Measurements from ENCODE around the gene ATP8A2.

ATP8A2 gene

DNA sequence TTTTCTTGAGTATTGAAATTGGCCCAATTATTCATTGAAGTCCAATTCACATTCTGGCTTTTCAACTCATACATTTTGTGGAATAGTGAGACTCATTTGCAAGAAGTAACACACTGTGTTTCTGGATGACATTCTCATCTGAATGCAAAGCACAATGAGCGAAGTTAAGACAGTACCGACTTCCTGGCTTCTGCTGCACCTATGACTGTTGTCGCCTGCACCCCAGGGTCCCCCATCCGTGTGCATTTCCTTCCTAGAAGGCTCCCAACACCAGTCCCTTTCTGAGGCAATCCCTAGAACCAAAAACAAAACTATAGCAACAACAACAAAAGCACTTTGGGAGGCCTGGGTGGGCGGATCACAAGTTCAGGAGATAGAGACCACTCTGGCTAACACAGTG, 496.7 kb downstream of the ATP8A2 start:
- DNase-seq: no peak

DNA sequence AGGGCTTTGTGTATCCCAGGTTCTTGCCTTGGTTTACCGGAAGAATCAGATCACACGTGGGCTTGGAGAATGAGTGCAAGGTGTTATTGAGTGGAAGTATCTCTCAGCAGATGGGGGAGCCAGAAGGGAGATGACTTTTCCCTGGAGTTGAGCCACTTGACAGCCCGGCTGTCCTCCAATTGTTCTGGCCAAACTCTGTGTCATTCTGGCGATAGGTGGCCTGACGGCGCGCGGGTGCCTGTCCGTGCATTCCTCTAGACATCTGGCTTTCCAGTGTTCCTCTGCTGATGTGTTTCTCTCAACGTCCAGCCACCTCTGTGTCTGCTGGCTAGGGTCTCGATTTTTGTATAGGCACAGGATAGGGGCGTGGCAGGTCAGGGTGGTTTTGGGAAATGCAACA, 498.2 kb downstream of the ATP8A2 start:
- DNase-seq: no peak

DNA sequence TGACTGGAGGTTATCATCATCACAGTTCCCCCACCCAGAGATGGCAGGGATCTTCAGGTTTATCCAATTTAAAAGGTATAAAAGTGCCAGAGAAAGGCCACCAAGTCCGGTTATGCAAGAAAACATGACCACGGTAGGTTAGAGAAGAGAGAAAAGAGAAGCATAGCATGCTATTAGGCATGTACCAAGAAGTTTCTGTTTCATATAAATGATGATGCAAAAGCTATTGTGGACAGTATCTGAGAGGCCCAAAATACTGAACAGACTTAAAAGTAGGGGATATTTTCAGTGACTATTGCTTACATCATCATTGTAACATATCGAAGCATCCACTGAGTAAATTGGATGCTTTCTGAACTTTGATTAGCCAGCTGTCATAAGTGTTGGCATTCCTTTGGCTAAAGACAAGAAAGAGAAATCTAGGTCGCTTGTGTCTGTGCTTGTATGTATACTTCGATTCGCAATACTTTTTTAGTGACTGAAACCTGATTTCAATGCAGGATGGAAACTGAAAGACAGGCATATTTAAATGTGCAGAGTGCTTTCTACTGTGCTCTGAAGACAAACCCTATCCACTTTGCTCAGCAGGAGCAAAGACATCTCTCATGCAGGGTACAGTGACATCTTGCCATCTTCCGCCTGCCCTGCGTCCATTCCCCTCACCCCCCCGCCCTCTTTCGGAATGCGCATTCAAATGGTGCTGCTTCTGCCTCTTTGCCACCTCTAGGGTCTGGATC, 499.8 kb downstream of the ATP8A2 start:
- DNase-seq: no peak

DNA sequence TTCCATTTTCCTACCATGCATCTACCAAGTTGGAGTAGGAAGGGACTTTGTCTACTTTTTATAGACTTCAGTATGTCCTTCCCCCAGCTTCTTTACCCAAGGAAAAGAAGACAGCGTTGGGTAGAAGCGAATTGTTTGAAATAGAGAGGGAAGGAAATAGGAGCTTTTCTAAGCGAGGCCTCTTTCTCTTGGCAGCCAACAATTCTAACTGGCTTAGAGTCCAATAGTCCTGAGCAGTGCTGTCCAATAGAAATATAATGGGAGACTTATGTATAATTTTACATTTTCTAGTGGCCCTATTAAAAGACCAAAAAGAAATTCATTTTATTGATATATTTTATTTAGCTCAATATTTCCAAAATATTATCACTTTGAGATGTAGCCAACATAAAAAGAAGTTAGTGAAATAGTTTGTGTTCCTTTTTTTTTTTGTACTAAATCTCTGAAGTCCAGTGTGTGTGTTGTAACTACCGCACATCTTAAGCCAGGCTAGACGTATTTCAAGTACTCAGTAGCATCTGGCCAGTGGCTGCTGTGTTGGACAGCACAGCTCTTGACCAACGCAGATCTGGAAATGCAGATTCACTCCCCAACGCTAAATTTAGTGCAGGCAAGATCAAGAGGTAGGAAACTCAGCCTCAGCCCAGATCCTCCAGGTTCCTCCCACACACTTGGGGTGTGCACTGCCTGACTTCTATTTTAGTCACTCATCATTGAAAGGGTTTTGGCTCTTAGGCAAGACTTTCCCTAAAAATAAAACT, 500.9 kb downstream of the ATP8A2 start:
- DNase-seq: no peak

DNA sequence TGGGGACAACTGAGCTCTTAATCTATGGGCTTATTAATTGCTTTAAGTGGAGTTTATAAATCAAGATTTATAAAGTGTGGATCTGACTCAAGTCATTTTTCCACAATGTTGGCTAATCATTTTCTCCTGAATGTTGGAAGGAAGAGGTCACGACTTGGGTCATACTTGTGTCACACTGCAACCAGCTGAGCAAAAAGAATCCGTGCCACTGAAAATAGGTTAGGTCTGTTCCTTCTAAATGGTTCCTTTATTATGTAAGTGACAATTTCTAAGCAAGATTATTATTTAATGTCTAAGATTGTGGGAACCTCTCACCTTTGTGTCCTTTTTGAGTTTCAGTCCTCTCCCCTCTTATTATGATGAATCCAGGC, 501.5 kb downstream of the ATP8A2 start:
- no peak for DNase-seq

DNA sequence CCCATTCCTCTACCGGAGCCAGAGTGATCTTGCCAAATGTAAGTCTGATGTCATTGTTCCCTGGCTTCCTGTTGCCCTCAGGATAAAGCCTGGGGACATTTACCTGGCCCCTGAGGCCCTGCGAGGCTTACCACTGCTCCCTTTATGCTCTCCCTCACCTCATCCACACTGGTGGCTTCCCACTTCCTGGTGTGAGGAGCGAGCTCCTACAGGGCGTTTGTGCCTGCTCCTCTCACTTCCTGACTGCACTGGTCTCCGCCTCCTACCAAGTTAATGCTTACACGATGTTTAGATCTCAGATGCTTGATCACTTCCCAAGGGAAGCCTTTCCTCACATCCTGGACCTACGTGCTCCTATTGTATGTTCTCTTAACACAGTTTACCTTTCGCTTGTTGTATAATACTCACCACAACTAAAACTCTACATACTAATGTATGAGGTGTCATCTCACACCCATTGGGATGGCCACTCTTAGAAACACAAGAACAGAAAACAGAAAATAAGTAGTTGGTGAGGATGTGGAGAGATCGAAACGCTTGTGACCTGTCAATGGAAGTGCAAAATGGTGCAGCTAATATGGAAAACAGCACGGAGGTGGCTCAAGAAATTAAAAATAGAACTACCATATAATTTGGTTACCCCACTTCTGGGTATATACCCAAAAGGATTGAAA, 502.4 kb downstream of the ATP8A2 start:
- DNase-seq: no peak

DNA sequence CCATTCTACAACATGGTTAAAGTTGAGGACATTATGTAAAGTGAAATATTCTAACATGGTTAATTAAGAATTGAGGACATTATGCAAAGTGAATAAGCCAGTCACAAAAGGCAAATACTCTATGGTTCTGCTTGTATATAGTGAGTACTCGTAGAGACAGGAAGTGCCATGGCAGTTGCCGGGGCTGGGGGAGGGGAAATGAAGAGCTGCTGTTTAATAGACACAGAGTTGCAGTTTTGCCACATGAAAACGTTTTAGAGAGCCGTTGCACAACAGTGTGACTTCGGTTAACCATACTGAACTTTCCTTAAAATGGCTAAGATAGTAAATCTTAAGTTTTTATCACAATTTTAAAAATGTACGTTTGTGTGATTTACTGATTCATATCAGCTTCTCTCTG, 503.1 kb downstream of the ATP8A2 start:
- DNase-seq: no peak

DNA sequence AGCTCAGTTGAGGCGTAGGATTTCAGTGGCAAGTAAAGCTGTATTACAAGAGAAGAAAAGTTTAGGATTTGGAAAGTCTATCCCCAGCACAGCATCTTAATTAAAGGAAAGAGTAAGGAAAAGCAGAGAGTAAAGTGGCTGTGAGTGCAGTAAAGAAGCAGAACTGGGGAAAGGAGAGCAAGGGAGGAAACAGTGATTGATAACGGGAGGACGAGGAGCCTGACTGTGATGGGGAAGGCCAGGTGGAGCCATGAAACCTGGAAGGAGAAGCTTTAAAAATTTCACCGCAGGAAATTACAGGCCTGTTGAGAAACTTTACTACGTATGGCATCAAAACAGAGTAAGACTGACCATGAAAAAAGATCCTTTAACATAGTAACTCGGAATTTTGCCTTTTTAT, 504.5 kb downstream of the ATP8A2 start:
- no peak for DNase-seq

DNA sequence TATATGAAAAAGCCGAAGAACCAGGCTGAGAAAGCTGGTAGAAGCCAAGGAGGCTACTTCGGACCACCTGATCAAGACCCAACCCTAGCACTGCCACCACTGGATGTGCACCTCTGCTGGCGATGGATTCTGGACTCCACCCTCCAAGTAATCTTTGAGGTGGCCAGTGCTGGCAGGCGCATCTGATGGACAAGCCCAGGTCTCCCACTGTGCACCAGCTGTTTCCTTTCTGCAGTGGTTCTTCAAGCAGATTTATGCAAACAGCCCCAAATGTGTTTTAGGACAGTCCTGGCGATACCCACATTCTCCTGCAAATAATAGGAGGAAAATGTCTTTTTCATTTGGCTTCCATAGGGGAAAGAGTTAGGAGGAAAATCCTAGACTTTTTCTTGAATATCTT, 507.7 kb downstream of the ATP8A2 start:
- no peak for DNase-seq

DNA sequence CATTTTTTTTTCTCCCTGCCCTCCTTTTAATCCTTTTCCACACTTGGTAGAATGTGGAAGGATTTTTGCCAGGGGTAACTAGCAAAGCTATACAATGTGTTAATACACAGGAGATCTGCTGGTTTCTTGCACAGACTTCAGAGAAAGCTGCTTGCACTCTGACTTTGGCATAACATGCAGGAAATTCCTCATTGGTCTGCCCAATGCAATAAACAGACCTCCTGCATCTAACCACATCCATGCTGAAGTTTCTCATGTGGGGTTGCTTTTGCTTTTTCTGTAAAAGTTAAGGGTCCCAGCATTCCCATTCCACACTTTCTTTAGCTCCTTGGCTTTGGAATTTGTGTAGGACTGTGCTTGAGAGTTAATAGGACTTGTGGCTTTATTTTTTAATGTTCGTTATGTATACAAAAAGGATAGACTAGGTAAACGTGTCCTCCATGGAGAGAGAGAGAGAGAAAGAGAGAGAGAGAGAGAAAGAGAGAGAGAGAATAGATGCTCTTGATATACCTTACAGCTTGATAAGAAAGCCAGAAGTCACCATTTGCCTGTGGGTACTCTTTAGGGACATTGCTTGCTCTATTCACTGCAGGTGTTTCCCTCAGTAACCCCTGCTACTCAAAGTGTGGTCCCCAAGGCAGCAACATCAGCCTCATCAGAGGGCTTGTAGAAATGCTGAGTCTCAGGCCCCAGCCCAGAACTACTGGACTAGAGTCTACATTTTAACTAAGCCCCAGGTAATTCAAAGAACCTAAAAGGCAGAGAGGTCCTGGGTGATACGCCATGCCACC, 509.6 kb downstream of the ATP8A2 start:
- no peak for DNase-seq

DNA sequence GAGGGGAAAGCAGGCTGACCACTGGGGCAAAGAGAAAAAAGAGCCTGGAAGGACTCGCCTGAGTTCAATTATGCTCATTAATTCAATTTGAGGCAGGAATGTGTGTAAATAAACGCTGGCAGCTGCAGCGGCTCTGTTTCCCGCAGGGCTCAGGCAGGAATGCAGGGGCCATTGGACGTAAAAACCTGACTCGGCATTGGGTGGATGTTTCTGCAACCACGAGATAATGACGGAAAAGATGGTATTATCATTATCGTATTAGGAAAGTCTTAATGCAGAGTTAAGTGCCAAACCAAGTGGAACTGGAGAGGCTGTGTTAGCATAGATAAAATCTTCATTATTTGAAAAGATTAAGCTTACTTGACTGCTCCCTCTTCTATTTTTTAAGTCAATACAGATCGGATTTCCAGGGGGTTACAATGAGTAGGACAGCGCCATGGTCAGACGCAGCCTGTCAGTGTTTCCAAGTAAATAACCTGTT, 510.2 kb downstream of the ATP8A2 start:
- peak; percentile 44 for DNase-seq

DNA sequence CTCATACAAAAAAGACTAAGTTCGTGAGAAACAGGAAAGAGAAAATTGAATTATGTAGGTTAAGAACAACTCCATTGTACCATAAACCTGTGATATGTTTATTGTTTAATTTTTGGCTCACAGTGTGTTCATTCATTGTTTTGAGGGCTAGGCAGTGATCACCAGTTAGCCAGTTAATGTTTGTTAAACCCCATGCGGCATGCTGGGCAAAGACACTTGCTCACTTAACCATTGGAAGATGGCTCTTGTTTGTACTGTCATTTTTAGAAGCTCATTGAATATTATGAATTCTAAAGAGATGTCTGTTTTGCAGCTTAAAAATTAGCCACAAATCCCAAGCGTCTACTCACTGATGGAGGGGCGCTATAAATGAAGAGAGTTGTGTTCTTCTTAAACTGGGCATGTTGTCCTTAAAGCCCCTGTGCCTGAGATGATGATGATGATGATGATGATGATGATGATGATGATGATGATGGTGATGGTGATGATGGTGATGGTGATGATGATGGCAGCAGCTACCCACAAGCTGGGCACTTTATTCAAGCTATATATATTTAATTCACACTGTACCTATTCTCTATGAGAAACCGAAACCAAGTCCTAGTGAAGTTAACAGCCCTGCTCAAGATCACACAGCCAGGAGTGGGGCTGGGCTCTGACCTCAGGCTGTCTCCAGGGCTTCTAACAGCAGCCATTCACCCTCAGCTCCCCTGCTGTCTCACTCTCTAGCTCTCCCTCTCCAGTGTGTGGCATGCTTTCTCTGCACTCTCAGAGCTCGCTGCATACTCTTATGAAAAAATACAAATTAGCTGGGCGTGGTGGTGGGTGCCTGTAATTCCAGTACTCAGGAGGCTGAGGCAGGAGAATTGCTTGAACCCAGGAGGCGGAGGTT, 510.9 kb downstream of the ATP8A2 start:
- DNase-seq: no peak

DNA sequence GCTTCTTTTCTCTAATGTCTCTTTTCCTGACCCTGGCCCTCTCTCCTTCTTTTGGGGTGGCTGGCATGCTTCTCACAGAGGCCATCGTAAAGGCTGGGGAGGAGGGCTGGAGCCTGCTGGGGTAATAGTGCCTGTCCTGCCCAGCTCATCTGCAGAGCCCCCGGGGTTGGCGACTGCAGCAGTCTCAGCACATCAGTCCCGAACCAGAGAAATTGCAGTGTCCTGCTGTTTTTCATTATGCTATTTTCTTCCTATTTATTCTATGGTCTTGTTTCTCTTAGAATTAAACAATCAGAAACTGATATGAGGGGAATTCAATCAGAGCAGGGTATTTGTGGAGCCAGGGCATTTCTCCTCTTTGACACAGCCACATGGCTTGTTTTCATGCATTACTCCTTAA, 513.6 kb downstream of the ATP8A2 start:
- no peak for DNase-seq

DNA sequence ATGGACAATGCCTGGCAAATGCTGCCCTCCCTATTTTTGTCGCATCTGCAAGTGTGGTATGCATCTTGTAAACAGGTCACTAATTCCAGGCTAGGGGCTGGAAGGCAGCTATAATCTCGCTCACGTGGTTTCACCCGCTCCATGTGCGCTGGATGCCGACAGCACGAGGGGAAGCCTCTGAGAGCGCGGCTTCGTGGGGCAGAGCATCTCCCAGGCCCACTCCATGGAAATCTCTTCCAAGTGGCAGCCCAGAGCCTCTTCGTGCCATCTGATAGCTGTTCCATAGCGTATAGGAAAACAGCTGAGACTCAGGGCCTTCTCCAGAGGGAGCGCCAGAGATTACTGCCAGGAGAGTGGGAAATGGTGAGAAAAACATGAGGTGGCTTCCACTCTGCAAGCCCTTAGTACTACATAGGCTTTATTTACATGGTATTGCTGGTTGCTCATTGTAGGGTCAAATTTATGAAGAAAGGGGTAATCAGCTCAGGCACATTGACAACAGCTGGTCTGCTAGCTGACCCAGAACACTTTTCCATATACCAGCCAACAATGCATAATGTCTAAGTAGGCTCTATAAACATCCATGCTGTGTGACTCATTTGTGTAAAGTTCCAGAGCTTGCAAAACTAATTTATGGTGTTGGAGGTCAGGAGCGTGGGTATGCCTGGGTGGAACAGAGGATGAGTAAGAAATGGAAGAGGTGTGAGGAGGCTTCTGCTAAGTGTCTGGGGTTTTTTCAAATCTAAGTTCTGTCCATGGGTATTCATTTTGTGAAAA, 514.9 kb downstream of the ATP8A2 start:
- DNase-seq: no peak

DNA sequence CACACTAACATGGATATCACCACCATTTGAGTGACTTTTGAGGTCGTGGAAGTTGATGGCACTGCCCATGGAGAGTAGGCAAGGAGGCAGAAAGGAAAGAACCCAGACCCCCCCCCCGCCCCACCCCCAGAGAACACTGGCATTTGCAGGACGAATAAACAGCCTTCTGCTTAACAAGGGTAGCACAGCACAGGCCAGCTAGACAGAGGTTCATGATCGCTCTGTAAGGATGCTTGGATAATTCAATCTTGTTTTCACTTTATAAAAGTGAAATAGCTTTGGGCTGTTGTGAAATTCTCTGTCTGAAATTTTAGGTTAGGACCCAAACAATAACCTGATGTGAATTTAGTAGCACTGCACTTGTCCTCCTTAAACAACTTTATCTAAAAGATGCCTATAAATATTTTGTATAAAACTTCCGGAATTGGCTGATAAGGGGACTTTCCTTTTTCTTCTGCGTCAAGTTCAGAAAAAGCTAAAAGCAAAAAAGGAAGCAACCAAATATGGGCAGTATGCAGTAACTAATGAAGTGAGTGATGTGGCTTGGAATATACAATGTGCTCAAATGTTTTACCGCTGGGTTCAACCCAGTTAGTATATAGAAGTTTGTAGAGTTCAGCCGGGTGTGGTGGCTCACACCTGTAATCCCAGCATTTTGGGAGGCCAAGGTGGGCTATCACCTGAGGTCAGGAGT, 516.3 kb downstream of the ATP8A2 start:
- no peak for DNase-seq

DNA sequence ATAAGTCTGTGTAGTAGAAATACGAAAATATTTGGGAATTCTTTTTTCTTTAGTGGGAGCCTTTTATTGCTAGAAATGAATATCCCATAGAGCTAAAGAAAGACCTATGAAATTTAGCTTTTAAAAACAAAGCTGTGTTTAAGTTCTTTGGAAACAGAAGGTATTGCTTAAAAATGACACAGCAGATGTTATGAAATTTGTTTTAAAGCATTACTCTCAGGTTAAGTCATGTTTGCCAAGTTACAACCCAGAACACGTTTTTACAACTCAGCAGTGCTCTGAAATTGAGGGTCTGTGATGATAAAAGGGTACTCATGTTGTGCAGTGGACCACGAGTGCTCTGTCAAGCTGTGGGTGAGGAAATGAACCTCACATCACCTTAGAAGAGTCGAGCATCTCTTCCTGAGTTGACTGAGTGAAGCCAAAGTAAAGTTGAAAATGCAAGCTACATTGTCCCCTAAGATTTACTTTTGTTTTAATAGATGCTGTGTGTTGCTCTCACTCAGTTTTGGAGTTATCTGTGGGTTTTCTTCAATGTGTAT, 519.0 kb downstream of the ATP8A2 start:
- DNase-seq: no peak

DNA sequence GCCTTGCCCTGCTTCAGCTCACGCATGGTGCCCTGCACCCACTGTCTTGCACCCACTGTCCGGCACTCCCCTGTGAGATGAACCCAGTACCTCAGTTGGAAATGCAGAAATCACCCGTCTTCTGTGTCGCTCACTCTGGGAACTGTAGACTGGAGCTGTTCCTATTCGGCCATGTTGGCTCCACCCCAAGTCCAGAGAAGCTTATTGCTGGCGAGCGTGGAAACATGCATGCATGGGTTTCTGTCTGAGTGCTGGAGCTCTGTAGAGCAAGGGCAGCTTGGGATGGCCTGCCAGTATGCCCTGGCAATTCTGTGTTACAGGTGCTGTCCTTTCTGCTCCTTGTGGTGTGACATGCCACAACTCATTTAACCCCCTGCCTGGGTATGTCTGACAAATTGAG, 527.2 kb downstream of the ATP8A2 start:
- DNase-seq: no peak

DNA sequence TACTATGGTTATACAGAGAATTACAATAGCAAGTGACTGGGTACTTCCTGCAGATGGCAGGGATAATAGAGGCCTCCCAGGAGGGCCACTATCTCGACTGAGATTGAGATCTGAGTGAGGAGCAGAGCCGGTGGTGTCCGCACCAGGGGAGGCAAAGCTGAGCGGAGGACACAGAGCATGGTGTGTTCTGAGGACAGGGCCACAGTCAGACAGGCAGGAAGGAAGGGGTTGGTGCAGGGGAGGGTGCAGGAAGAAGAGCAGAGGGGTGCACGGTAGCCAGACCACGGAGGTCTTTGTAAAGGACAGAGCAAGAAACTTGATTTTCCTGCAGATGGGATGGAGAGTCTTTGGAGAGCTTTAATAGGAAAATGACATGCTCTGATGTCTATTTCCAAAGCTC, 527.7 kb downstream of the ATP8A2 start:
- DNase-seq: no peak

DNA sequence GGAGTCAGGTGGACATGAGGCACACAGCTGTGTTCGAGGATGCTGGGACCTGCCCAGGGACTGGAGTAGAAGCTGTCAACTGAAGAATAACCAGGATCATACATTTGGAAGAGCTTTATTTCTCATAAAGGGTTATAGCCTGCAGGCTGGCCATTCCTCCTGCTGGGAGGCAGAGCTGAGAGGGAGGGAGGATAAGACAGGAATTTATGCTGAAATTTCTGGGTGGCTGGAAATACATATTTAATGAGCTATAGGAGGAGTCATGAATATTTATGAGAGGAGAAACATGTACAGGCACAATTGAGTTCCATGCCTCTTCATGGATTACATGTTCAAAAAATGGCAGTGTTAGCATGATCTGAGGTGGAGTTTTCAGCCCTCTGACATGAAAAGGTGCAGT, 528.2 kb downstream of the ATP8A2 start:
- DNase-seq: no peak
